WERI-Rb-1 (cell line): ENCODE results near the gene AHCYL1.

Experiments used
- DNase-seq: peaks from one replicate; pipeline ENCODE4 v3.0.0-alpha.2; 2020
- H3K27ac ChIP-seq: fragments of 250-450 bp; sonication (Bioruptor Pico); 2 replicates; pipeline ENCODE4 v1.5.1; 2020; ENCODE audit warnings: mild to moderate bottlenecking, moderate library complexity
- H3K27me3 ChIP-seq: fragments of 250-450 bp; sonication (Bioruptor Pico); 2 replicates; pipeline ENCODE4 v1.5.1; 2021; ENCODE audit warnings: mild to moderate bottlenecking, low read depth, moderate library complexity; ENCODE audit not compliant: insufficient read depth, severe bottlenecking
- H3K36me3 ChIP-seq: fragments of 250-450 bp; sonication (Bioruptor Pico); 2 replicates; pipeline ENCODE4 v1.5.1; 2020; ENCODE audit warnings: mild to moderate bottlenecking, moderate library complexity
- H3K4me3 ChIP-seq: 2 replicates; pipeline ENCODE4 v1.5.1; 2011; ENCODE audit warnings: low read depth, mild to moderate bottlenecking, control low read depth, low read length
- H3K9me3 ChIP-seq: fragments of 250-450 bp; sonication (Bioruptor Pico); 2 replicates; pipeline ENCODE4 v1.5.1; 2021; ENCODE audit warnings: mild to moderate bottlenecking, moderate library complexity; ENCODE audit not compliant: severe bottlenecking
- TF ChIP-seq, protein P1 (sequence below): IDR thresholded peaks from 2 replicates; pipeline ENCODE4 v1.5.1; 2011; ENCODE audit warnings: low read depth, mild to moderate bottlenecking, control low read depth, inconsistent platforms, low read length

Gene AHCYL1

GRCh38 chr1:109977225-109977624, 7.3 kb upstream of the AHCYL1 start:
- H3K9me3 ChIP-seq, result no peaks in the 10 kb centered on the region
- no peaks in the 10 kb centered on the region for H3K27me3 ChIP-seq
- H3K36me3 ChIP-seq, result no peaks in the 10 kb centered on the region
- DNase-seq, result no peak
- H3K4me3 ChIP-seq, result no peak overlapping the region
- H3K27ac ChIP-seq, result no peak overlapping the region
- TF ChIP-seq, protein P1, sequence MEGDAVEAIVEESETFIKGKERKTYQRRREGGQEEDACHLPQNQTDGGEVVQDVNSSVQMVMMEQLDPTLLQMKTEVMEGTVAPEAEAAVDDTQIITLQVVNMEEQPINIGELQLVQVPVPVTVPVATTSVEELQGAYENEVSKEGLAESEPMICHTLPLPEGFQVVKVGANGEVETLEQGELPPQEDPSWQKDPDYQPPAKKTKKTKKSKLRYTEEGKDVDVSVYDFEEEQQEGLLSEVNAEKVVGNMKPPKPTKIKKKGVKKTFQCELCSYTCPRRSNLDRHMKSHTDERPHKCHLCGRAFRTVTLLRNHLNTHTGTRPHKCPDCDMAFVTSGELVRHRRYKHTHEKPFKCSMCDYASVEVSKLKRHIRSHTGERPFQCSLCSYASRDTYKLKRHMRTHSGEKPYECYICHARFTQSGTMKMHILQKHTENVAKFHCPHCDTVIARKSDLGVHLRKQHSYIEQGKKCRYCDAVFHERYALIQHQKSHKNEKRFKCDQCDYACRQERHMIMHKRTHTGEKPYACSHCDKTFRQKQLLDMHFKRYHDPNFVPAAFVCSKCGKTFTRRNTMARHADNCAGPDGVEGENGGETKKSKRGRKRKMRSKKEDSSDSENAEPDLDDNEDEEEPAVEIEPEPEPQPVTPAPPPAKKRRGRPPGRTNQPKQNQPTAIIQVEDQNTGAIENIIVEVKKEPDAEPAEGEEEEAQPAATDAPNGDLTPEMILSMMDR, result no peak

DNA sequence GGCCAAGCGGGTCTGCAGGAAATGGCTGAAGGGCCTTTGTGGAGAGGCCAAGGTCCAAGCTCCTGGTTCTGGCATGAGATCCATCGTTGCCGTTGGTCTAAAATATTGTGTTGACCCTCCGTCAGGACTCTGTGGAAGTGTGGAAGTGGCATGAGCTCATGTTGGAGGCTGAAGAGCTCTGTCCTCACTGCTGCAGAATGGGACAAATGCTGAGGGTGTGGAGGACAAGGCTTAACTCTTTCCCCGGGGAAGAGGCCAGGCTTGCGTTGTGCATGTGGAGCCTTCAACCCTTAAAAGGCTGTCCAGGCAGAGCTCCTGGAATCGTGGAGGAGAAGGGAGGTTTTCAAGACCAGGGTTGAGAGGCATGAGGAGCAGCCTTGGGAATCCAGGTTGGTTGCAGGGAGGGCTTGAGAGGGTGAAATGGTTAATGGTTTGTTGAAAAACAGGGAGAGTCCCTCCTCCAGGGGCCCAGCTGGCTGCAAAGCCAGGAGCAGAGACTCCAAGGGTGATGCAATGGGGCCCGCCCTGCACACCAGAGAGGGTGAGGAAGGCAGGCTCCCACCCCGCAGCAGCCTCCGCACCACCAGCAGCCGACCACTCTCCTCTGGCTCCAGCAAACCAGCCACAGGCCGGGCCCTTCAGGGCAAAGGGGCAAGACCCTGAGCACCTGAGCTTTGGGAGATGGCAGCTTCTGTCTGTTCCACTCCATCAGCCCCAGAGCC, 6.7 kb upstream of the AHCYL1 start:
- no peaks in the 10 kb centered on the region for H3K9me3 ChIP-seq
- no peaks in the 10 kb centered on the region for H3K36me3 ChIP-seq
- H3K4me3 ChIP-seq, result no peak overlapping the region
- H3K27ac ChIP-seq, result no peak overlapping the region
- DNase-seq, result no peak
- TF ChIP-seq, protein P1, result no peak
- no peaks in the 10 kb centered on the region for H3K27me3 ChIP-seq

GRCh38 chr1:109978761-109979488, 5.6 kb upstream of the AHCYL1 start:
- Histone ChIP-seq H3K4me3 (no peak overlapping the region), H3K36me3 (no peaks in the 10 kb centered on the region), H3K9me3 (no peaks in the 10 kb centered on the region), H3K27me3 (no peaks in the 10 kb centered on the region), H3K27ac (no peak overlapping the region)
- no peak for DNase-seq
- TF ChIP-seq, protein P1, result no peak

DNA sequence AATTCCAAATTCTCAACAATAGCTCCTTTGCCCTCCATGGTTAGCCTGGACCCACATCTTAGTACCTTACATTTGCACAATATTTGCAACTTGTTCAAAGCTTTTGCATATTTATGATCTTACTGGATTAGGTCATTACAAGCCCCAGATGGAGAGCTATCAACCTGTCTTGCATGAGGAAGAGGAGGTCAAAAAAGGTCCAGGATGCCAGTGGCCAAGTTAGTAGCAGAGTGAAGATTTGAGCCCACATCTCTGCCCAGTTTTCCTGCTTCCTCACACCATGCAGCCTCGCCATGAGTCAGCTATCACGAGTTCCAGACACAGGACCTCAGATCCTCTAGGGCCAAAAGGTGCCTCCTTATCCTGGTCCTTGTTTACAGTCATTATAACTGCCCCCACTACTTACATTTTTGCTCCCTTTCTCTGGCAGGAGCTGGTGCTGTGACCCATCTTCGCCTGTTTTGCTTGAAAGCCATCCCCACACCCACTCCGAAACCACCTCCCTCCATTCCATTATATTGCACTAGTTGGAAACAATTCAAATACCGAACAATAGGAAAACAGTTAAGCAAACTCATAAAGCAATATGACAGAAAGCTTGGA, 5.0 kb upstream of the AHCYL1 start:
- no peak for DNase-seq
- no peak overlapping the region for H3K27ac ChIP-seq

GRCh38 chr1:109980324-109981003, 4.1 kb upstream of the AHCYL1 start:
- TF ChIP-seq, protein P1, result peak; percentile 65
- Histone ChIP-seq H3K4me3 (no peak overlapping the region), H3K27ac (no peak overlapping the region), H3K27me3 (no peaks in the 10 kb centered on the region), H3K36me3 (no peaks in the 10 kb centered on the region), H3K9me3 (no peaks in the 10 kb centered on the region)
- no peak for DNase-seq

More for the DNA sequence above, 5.0 kb upstream of the AHCYL1 start:
- H3K9me3 ChIP-seq, result no peaks in the 10 kb centered on the region
- TF ChIP-seq, protein P1, result no peak
- no peak overlapping the region for H3K4me3 ChIP-seq
- no peaks in the 10 kb centered on the region for H3K27me3 ChIP-seq
- H3K36me3 ChIP-seq, result no peaks in the 10 kb centered on the region
